Fibroblast of lung (primary cell): ENCODE measurements around the gene ACTRT2. TPM values are rescaled to one million over a fixed set of nuclear protein-coding genes. Genes with fewer than 3 reads are reported as not detected.

Experiments used
- DNase-seq, 2 donors: peaks; one replicate each; pipeline versions ENCODE4 v3.0.0 to v3.0.0-alpha.2; 2010; ENCODE audit warnings: low read depth in 2 of 2
- H2AFZ ChIP-seq: 2 replicates; pipeline ENCODE4 v1.5.1; 2012; ENCODE audit warnings: low read length, control low read depth, inconsistent platforms
- H3K27ac ChIP-seq: 2 replicates; pipeline ENCODE4 v1.5.1; 2011; ENCODE audit warnings: low read length, control low read depth; ENCODE audit not compliant: insufficient read depth
- H3K27me3 ChIP-seq: 2 replicates; pipeline ENCODE4 v1.5.1; 2011; ENCODE audit warnings: mild to moderate bottlenecking, low read length; ENCODE audit not compliant: control insufficient read depth, insufficient read depth
- H3K36me3 ChIP-seq: 2 replicates; pipeline ENCODE4 v1.5.1; 2011; ENCODE audit warnings: low read length; ENCODE audit not compliant: control insufficient read depth, insufficient read depth
- H3K4me1 ChIP-seq: 2 replicates; pipeline ENCODE4 v1.5.1; 2011; ENCODE audit warnings: low read length; ENCODE audit not compliant: control insufficient read depth, insufficient read depth; ENCODE audit errors: extremely low read depth
- H3K4me2 ChIP-seq: 2 replicates; pipeline ENCODE4 v1.5.1; 2011; ENCODE audit warnings: low read length, control low read depth; ENCODE audit not compliant: insufficient read depth; ENCODE audit errors: extremely low read depth
- H3K4me3 ChIP-seq, 4 experiments: fragments of 200-600 bp in 1 of 4; sonication (generic) in 1 of 4; replicated peaks in 1 of 4; 2 replicates each; pipeline ENCODE4 v1.5.1; 2011 to 2016; ENCODE audit warnings: low read length in 4 of 4, low read depth in 3 of 4, mild to moderate bottlenecking in 3 of 4, control low read depth in 2 of 4, inconsistent platforms in 1 of 4, mixed read lengths in 1 of 4; ENCODE audit not compliant: insufficient read depth in 1 of 4; ENCODE audit errors: control extremely low read depth in 1 of 4
- H3K79me2 ChIP-seq: 2 replicates; pipeline ENCODE4 v1.5.1; 2012; ENCODE audit warnings: mild to moderate bottlenecking, low read length, inconsistent platforms; ENCODE audit not compliant: control insufficient read depth, insufficient read depth
- H3K9ac ChIP-seq: 2 replicates; pipeline ENCODE4 v1.5.1; 2011; ENCODE audit warnings: mild to moderate bottlenecking, low read length, control low read depth; ENCODE audit not compliant: insufficient read depth
- H3K9me3 ChIP-seq: 2 replicates; pipeline ENCODE4 v1.5.1; 2012; ENCODE audit warnings: low read depth, low read length; ENCODE audit not compliant: control insufficient read depth, insufficient read depth
- H4K20me1 ChIP-seq: 2 replicates; pipeline ENCODE4 v1.5.1; 2011; ENCODE audit warnings: low read length; ENCODE audit not compliant: control insufficient read depth, insufficient read depth; ENCODE audit errors: extremely low read depth
- EZH2 ChIP-seq: IDR thresholded peaks from 2 replicates; pipeline ENCODE4 v1.5.1; 2012; ENCODE audit warnings: low read length, control low read depth, mild to moderate bottlenecking; ENCODE audit errors: missing control alignments
- polyA plus RNA-seq, 2 donors: library from polyadenylated mRNA; depleted of rRNA in 1 of 2; stranded (reverse) in 1 of 2; unstranded in 1 of 2; fragments of >200 nt; gene quantifications; 2 replicates each; pipeline ENCODE4 v1.2.1, GENCODE V29; 2011 to 2012; ENCODE audit warnings: missing spikeins in 1 of 2
- total RNA-seq: library from RNA; depleted of rRNA; stranded (reverse); fragments of >200 nt; gene quantifications from 2 replicates; pipeline ENCODE4 v1.2.1, GENCODE V29; 2014
- TF ChIP-seq, protein P1 (sequence below), 2 donors: IDR thresholded peaks in 1 of 2; conservative IDR thresholded peaks in 1 of 2; 1 replicate in 1 of 2; 2 replicates in 1 of 2; pipeline ENCODE4 v1.5.1; 2011 to 2012; ENCODE audit warnings: low read length in 2 of 2, control low read depth in 1 of 2, inconsistent platforms in 1 of 2, low read depth in 1 of 2, mild to moderate bottlenecking in 1 of 2

ACTRT2 gene
- total and polyA plus RNA-seq, 2 donors (not counting 1 experiment from before 2014, with no cell fraction given) = not detected

DNA sequence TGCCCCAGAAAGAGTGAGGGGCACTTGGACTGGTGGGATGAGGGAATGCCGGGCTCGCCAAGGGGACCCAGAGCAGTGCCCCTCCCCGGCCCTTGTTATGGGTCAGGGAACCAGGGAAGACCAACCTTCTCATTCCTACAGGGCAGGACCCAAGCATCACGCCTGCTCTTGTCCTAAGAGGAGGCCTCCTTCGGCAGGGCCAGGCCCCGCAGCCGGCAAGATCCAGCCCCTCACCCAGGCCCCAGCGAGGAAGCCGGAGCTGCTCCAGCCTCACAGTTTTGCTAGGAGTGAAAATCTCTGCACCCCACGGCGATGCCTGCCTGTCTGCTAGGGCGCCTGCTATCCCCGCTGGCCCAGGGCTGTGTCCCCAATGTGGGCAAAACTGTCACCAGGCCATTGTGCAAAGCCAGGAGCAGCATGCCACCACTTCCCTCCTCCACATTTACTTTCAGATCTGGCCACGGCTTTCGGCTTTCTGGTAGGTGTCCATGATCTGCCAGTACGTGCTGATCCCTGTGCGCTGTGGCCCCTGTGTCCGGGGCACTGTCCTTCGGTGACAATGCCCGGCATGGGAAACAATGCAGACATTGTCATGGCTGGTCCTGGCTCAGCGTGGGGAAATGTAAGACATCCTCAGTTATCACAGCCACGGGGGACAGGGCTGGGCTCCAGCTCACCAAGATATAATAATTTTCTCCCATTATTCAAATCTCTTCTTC, 9.6 kb downstream of the ACTRT2 start:
- no peak for TF ChIP-seq EZH2
- H3K27me3 ChIP-seq = no peaks in the 10 kb centered on the region
- no peaks in the 10 kb centered on the region for H3K9me3 ChIP-seq
- H3K4me3 ChIP-seq = no peak overlapping the region
- H3K36me3 ChIP-seq = no peaks in the 10 kb centered on the region
- H3K27ac ChIP-seq = no peak overlapping the region
- no peak overlapping the region for H2AFZ ChIP-seq
- H3K4me1 ChIP-seq = no peaks in the 10 kb centered on the region
- no peak overlapping the region for H3K4me2 ChIP-seq
- H4K20me1 ChIP-seq = no peaks in the 10 kb centered on the region
- H3K79me2 ChIP-seq = no peaks in the 10 kb centered on the region
- H3K9ac ChIP-seq = no peak overlapping the region
- DNase-seq = no peak

DNA sequence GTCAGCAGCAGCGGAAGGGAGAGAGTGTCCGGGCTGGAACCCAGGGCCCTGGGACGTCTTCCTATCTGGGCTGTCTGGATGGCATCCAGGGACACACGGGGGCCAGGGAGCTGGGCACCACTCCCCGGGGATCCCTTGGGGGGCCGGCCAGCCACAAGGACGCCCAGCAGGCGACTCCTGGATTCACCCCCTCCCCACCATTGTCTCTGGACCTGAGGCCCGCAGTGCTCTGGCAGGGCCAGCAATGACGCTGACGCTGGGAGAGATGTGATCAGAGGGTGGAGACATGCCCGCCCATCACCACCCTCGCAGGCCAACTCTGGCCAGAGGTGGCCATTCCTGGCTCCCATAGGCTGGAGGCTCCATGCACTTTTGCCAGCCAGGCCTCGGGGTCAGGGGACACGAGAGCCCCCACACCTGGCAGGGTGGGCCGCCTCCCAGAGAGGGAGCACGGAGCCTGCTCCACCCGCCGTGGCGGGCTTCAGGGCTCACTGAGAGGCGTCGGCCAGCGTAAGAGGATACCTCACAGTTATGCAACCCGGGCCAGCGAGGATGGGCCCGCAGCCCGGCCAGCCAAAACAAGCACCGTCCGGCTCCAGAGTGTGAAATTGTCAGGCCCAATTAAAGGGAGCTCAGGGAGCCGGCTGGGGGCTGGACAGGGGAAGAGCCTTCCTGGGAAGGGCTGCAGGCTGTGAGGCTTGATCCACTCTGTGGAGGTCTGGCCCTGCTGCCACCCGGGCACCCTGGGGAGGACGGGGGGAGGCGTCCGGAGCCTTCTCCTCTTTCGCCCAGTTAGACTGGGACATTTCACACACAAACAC, 10.3 kb downstream of the ACTRT2 start:
- Histone ChIP-seq H3K9ac (no peak overlapping the region), H2AFZ (no peak overlapping the region), H3K27ac (no peak overlapping the region), H3K9me3 (no peaks in the 10 kb centered on the region), H3K36me3 (no peaks in the 10 kb centered on the region), H3K4me1 (no peaks in the 10 kb centered on the region), H3K79me2 (no peaks in the 10 kb centered on the region), H3K4me2 (no peak overlapping the region), H3K4me3 (no peak overlapping the region), H4K20me1 (no peaks in the 10 kb centered on the region), H3K27me3 (no peaks in the 10 kb centered on the region)
- DNase-seq = no peak
- TF ChIP-seq EZH2 = no peak
- TF ChIP-seq, protein P1, sequence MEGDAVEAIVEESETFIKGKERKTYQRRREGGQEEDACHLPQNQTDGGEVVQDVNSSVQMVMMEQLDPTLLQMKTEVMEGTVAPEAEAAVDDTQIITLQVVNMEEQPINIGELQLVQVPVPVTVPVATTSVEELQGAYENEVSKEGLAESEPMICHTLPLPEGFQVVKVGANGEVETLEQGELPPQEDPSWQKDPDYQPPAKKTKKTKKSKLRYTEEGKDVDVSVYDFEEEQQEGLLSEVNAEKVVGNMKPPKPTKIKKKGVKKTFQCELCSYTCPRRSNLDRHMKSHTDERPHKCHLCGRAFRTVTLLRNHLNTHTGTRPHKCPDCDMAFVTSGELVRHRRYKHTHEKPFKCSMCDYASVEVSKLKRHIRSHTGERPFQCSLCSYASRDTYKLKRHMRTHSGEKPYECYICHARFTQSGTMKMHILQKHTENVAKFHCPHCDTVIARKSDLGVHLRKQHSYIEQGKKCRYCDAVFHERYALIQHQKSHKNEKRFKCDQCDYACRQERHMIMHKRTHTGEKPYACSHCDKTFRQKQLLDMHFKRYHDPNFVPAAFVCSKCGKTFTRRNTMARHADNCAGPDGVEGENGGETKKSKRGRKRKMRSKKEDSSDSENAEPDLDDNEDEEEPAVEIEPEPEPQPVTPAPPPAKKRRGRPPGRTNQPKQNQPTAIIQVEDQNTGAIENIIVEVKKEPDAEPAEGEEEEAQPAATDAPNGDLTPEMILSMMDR (conservative IDR thresholded peaks at IDR 0.05 in 1 of 2, IDR thresholded peaks at IDR 0.05 in 1 of 2; ENCODE audit: low read depth in 1 of 2, low read length in 2 of 2) = no peak

DNA sequence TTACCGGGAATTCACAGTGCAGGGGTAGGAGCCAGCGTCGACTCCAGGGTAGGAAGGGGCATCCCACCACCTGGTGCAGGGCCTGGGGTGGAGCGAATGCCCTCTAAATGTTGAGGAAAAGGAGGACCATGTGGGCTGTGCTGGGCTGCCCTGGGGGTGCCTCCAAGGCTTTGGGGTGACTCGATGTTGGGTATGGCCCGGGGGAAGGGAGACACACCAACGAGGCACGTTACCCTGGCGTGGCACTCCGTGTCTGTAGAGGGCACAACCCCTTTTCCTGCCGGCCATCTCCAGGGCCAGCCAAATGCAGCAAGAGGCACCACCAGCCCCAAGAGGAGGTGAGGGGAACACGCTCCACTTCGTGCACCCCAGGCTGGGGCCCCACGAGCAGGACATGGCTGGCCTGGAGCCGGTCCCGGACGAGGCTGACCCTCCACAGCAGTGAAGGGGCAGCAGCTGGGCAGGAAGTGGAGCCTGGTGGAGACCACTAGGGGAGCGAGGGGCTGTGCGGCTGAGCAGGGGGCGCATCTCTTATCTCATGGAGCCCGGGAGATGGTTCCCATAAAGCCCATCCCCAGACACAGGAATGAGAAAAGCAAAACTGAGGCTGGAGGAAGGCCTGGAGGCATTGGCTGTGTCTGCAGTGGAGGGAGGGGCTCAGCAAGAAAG, 11.2 kb downstream of the ACTRT2 start:
- Histone ChIP-seq H3K9ac (no peak overlapping the region), H3K27ac (no peak overlapping the region), H2AFZ (no peak overlapping the region), H3K9me3 (no peaks in the 10 kb centered on the region), H3K4me3 (no peak overlapping the region), H3K4me1 (no peaks in the 10 kb centered on the region), H3K27me3 (no peaks in the 10 kb centered on the region), H3K4me2 (no peak overlapping the region), H3K79me2 (no peaks in the 10 kb centered on the region), H4K20me1 (no peaks in the 10 kb centered on the region), H3K36me3 (no peaks in the 10 kb centered on the region)
- TF ChIP-seq, protein P1 (conservative IDR thresholded peaks at IDR 0.05 in 1 of 2, IDR thresholded peaks at IDR 0.05 in 1 of 2; ENCODE audit: low read depth in 1 of 2, low read length in 2 of 2) = no peak
- TF ChIP-seq EZH2 = no peak
- no peak for DNase-seq
